Thyroid gland (tissue), 4 donors: ENCODE results near the gene SNCA. TPM values are rescaled to one million over a fixed set of nuclear protein-coding genes. Genes with fewer than 3 reads are reported as not detected.

ENCODE experiments used
- DNase-seq, 2 donors: peaks; one replicate each; pipeline ENCODE4 v3.0.0-alpha.2; 2019
- H3K27ac ChIP-seq, 3 donors: fragments of 200-600 bp; sonication (generic); 1 replicate in 2 of 3; 2 replicates in 1 of 3; pipeline ENCODE4 v1.5.1; 2016 to 2019; ENCODE audit warnings: mild to moderate bottlenecking in 1 of 3, moderate library complexity in 1 of 3
- H3K27me3 ChIP-seq: fragments of 200-600 bp; sonication (generic); one replicate; pipeline ENCODE4 v1.5.1; 2019
- H3K36me3 ChIP-seq, 2 donors: fragments of 200-600 bp; sonication (generic); one replicate each; pipeline ENCODE4 v1.5.1; 2016 to 2019
- H3K4me1 ChIP-seq, 2 donors: fragments of 200-600 bp; sonication (generic); one replicate each; pipeline ENCODE4 v1.5.1; 2017 to 2019
- H3K4me3 ChIP-seq, 3 donors: fragments of 200-600 bp; sonication (generic); replicated peaks in 1 of 3; 1 replicate in 2 of 3; 2 replicates in 1 of 3; pipeline ENCODE4 v1.5.1; 2016; ENCODE audit warnings: mild to moderate bottlenecking in 1 of 3
- H3K9me3 ChIP-seq: fragments of 200-600 bp; sonication (generic); one replicate; pipeline ENCODE4 v1.5.1; 2017
- POLR2A ChIP-seq, 2 donors: fragments of 450-650 bp; IDR thresholded peaks; one replicate each; pipeline ENCODE4 v1.6.1; 2017; ENCODE audit warnings: antibody characterized with exemption in 2 of 2, mild to moderate bottlenecking in 2 of 2, moderate library complexity in 1 of 2
- WGBS, 2 donors: methylation state at CpG; one replicate each; pipeline ENCODE4 v1.1.5; 2017; 5-methylcytosine and 5-hydroxymethylcytosine counted together
- intact Hi-C: fragments of 100-400 bp; cut with DNase I; formaldehyde crosslinking; loops from one replicate; pipeline ENCODE4 v1.15.1; 2023
- total RNA-seq, 4 donors: library from RNA; depleted of rRNA; stranded (reverse); fragments of >200 nt; gene quantifications; one replicate each; pipeline ENCODE4 v1.2.3, GENCODE V29; 2016
- TF ChIP-seq, protein P1 (sequence below), 6 experiments: fragments of 200-600 bp in 3 of 6; fragments of 450-650 bp in 3 of 6; sonication (generic) in 3 of 6; IDR thresholded peaks; one replicate each; pipeline ENCODE4 v1.5.1; 2016 to 2019; ENCODE audit warnings: antibody characterized with exemption in 6 of 6, mild to moderate bottlenecking in 2 of 6, inconsistent platforms in 1 of 6, moderate library complexity in 1 of 6

The SNCA gene
- total RNA-seq, 4 donors from 2014 or later, result 5.3 to 22.7 (median 15.0) TPM

DNA sequence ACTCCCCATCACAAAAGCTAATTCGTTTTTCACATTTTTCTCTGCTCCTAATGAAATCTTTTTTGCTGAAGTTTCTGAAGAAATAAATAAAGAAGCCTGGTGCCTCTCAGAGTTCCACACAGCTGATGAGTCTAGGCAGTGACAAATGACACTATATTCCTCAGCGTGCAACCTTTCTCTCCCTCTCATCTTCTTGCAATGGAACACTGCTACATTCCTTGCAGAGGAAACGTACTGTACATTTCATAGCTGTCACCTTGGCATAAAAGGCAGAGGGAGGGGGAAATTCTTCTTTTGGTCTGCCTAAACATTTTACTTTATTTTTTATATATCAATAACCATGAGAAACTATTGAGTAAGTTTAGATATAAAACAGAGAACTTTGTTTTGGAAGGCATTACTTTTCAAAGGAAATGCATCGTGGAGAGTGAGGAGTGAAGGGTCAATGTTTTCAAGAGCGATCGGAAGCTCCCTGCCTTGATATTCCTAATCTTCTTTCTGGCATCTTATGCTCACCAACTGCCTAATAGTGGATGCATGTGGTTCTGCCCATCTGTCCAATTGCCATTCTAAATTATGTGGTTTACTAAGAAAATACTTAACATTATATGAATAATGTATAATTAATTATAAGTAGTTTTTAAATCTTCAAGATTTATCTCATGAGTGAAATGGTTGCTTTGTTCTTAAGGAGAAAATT lies 29.4 kb downstream of the SNCA start:
- intact Hi-C loops, result no loop called here
- Histone ChIP-seq H3K4me3 (no peak overlapping the region), H3K27me3 (no peaks in the 10 kb centered on the region), H3K4me1 (no peaks in the 10 kb centered on the region), H3K9me3 (no peaks in the 10 kb centered on the region), H3K36me3 (no peaks in the 10 kb centered on the region), H3K27ac (no peak overlapping the region)
- TF ChIP-seq POLR2A (IDR thresholded peaks at IDR 0.05), result no peak
- TF ChIP-seq, protein P1, sequence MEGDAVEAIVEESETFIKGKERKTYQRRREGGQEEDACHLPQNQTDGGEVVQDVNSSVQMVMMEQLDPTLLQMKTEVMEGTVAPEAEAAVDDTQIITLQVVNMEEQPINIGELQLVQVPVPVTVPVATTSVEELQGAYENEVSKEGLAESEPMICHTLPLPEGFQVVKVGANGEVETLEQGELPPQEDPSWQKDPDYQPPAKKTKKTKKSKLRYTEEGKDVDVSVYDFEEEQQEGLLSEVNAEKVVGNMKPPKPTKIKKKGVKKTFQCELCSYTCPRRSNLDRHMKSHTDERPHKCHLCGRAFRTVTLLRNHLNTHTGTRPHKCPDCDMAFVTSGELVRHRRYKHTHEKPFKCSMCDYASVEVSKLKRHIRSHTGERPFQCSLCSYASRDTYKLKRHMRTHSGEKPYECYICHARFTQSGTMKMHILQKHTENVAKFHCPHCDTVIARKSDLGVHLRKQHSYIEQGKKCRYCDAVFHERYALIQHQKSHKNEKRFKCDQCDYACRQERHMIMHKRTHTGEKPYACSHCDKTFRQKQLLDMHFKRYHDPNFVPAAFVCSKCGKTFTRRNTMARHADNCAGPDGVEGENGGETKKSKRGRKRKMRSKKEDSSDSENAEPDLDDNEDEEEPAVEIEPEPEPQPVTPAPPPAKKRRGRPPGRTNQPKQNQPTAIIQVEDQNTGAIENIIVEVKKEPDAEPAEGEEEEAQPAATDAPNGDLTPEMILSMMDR (IDR thresholded peaks at IDR 0.05), result no peak
- no peak for DNase-seq
- WGBS, 2 donors, result 81% methylated on average over 6 of the region's 6 CpGs

DNA sequence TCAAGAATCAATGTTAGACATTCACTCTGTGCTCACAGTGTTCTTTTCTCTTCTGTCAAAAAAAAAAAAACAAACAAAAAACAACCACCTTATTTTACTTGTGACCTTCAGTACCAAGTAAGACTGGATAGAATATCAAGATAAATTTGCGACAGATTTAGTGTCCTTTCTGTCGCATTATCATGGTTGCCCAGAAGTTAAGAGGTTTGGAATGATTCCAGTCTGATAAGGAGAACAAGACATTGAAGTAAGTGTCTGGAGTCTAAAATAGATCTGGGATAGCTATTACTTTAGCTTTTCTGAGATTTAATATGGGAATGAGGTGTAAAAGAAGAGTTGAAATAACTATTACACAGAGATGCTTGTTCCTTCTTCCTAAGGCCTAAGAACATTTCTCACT lies 31.7 kb downstream of the SNCA start:
- 87 to 88% methylated on average over 2 of the region's 2 CpGs for WGBS, 2 donors
- Histone ChIP-seq H3K27me3 (no peaks in the 10 kb centered on the region), H3K9me3 (no peaks in the 10 kb centered on the region), H3K4me3 (no peak overlapping the region), H3K36me3 (no peaks in the 10 kb centered on the region), H3K27ac (no peak overlapping the region), H3K4me1 (no peaks in the 10 kb centered on the region)
- intact Hi-C loops, result no loop called here
- no peak for TF ChIP-seq POLR2A (IDR thresholded peaks at IDR 0.05)
- TF ChIP-seq, protein P1 (IDR thresholded peaks at IDR 0.05), result no peak
- DNase-seq, result no peak

DNA sequence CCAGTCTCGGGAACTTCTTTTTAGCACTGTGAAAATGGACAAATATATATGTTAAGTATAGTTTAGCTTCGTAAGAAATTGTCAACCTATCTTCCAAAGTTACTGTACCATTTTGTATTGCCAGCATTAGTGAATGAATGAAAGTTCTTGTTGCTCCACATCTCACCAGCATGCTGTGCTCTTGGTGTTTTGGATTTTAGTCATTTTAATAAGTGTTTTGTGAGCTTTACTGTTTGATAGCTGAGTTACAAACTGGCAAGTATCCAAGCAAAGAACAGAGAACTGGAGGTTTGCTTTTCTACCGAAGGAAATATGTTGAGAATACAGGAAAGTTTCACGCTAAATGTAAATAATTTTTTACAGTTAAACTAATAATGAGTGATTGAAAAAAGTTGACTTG lies 33.0 kb downstream of the SNCA start:
- intact Hi-C loops, result no loop called here
- Histone ChIP-seq H3K4me1 (no peaks in the 10 kb centered on the region), H3K4me3 (no peak overlapping the region), H3K36me3 (no peaks in the 10 kb centered on the region), H3K27me3 (no peaks in the 10 kb centered on the region), H3K27ac (no peak overlapping the region), H3K9me3 (no peaks in the 10 kb centered on the region)
- TF ChIP-seq, protein P1 (IDR thresholded peaks at IDR 0.05), result no peak
- no peak for TF ChIP-seq POLR2A (IDR thresholded peaks at IDR 0.05)
- no peak for DNase-seq
- 86 to 87% methylated on average over 4 of the region's 4 CpGs for WGBS, 2 donors

DNA sequence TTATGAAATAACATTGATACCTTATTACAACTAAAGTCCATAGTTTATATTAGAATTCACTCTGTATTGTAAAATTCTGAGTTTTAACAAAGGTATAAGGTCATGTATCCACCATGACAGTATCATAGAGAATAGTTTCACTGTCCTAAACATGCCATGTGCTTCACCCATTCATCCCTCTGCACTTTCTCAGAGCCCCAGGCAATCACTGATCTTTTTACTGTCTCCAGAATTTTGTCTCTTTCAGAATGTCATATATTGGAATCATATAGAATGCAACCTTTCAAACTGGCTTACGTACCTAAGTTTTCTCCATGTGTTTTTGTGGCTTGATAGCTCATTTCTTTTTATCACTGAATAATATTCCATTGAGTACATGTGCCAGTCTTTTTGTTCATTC lies 33.9 kb downstream of the SNCA start:
- Histone ChIP-seq H3K36me3 (no peaks in the 10 kb centered on the region), H3K4me1 (no peaks in the 10 kb centered on the region), H3K4me3 (no peak overlapping the region), H3K27me3 (no peaks in the 10 kb centered on the region), H3K27ac (no peak overlapping the region), H3K9me3 (no peaks in the 10 kb centered on the region)
- TF ChIP-seq, protein P1 (IDR thresholded peaks at IDR 0.05), result no peak
- no peak for TF ChIP-seq POLR2A (IDR thresholded peaks at IDR 0.05)
- intact Hi-C loops, result no loop called here
- no peak for DNase-seq
- WGBS, 2 donors, result 98 to 100% methylated on average over 1 of the region's 1 CpG

DNA sequence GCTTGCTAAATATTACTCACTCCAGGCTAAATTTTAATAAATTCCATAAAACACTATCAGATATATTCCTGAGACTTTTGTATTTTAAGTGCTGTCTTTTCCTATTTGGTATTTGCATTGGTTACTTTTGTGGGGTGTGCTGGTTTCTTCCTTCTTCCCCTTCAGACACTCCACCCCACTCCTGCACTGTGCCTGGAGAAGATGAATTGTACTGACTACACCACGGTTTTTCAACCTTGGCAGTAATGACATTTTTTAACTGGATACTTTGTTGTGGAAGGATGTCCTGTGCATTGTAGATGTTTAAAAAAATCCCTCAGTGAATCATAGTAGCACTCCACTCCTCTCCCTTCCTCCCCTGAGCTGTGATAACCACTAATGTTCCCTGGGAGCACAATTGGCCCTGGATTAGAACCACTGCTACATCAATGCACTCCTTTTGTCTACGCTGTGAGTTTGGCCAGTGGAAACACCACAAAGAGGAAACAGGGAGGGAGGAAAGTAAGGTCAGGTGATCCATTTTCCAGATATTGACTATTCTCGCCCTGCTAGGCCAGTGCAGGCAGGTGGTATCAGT lies 36.3 kb downstream of the SNCA start:
- Histone ChIP-seq H3K36me3 (no peaks in the 10 kb centered on the region), H3K4me1 (no peaks in the 10 kb centered on the region), H3K4me3 (no peak overlapping the region), H3K27me3 (no peaks in the 10 kb centered on the region), H3K27ac (no peak overlapping the region), H3K9me3 (no peaks in the 10 kb centered on the region)
- intact Hi-C loops, result no loop called here
- TF ChIP-seq, protein P1 (IDR thresholded peaks at IDR 0.05), result no peak
- WGBS, 2 donors, result 69 to 72% methylated on average over 3 of the region's 3 CpGs
- no peak for DNase-seq
